K562 (cell line): ENCODE results near the gene DARS2. TPM values are rescaled to one million over a fixed set of nuclear protein-coding genes. Genes with fewer than 3 reads are reported as not detected.

Experiments used
- CHCHD3 ChIP-seq: fragments of 250-450 bp; sonication (Bioruptor Pico); IDR thresholded peaks from 2 replicates; pipeline ENCODE4 v2.1.2; 2022; ENCODE audit warnings: mild to moderate bottlenecking
- ELF2 ChIP-seq: fragments of 250-450 bp; sonication (Bioruptor Pico); IDR thresholded peaks from 2 replicates; pipeline ENCODE4 v1.5.0; 2021; ENCODE audit warnings: mild to moderate bottlenecking
- ERF ChIP-seq: fragments of 450-650 bp; formaldehyde crosslinking; IDR thresholded peaks from 2 replicates; pipeline ENCODE4 v1.4.0; 2020; ENCODE audit warnings: mild to moderate bottlenecking, mixed read lengths
- FOS ChIP-seq: IDR thresholded peaks from 3 replicates; pipeline ENCODE4 v1.6.1; 2011; ENCODE audit not compliant: insufficient read length; ENCODE audit errors: extremely low read depth
- FOSL1 ChIP-seq: fragments of 200-800 bp; sonication (Bioruptor generic); conservative IDR thresholded peaks from 2 replicates; pipeline ENCODE4 v1.6.1; 2016; ENCODE audit warnings: missing genetic modification characterization, missing compliant biosample characterization
- GTF2F1 ChIP-seq: IDR thresholded peaks from 2 replicates; pipeline ENCODE4 v1.6.1; 2011; ENCODE audit warnings: low read depth, low read length, improper control_type of control experiment
- HMGN3 ChIP-seq: IDR thresholded peaks from 2 replicates; pipeline ENCODE4 v1.6.1; 2011; ENCODE audit warnings: borderline replicate concordance, low read depth, mild to moderate bottlenecking, mixed read lengths, low read length; ENCODE audit not compliant: insufficient read length; ENCODE audit errors: extremely low read depth
- MXI1 ChIP-seq: IDR thresholded peaks from 2 replicates; pipeline ENCODE4 v1.6.1; 2011; ENCODE audit warnings: low read depth, mild to moderate bottlenecking, improper control_type of control experiment, low read length
- NRF1 ChIP-seq, 2 experiments: fragments of 450-650 bp; IDR thresholded peaks in 1 of 2; conservative IDR thresholded peaks in 1 of 2; 2 replicates each; pipeline ENCODE4 v1.6.1; 2014; ENCODE audit warnings: mild to moderate bottlenecking in 2 of 2
- POLR2AphosphoS2 ChIP-seq: IDR thresholded peaks from 2 replicates; pipeline ENCODE4 v1.6.1; 2012; ENCODE audit warnings: low read length, improper control_type of control experiment
- PTRF ChIP-seq: fragments of 450-650 bp; IDR thresholded peaks from 2 replicates; pipeline ENCODE4 v1.6.1; 2016; ENCODE audit warnings: mild to moderate bottlenecking, missing genetic modification characterization, missing compliant biosample characterization
- RERE ChIP-seq: sonication (generic); formaldehyde crosslinking; IDR thresholded peaks from 2 replicates; pipeline ENCODE4 v1.8.0; 2023; ENCODE audit warnings: missing genetic modification reagents, mild to moderate bottlenecking, borderline replicate concordance
- TARDBP ChIP-seq: fragments of 450-650 bp; IDR thresholded peaks from 2 replicates; pipeline ENCODE4 v1.6.1; 2016
- THRA ChIP-seq: fragments of 450-650 bp; IDR thresholded peaks from 2 replicates; pipeline ENCODE4 v1.6.1; 2017; ENCODE audit warnings: mild to moderate bottlenecking, moderate library complexity
- TOE1 ChIP-seq, 2 experiments: fragments of 450-650 bp in 1 of 2; sonication (generic) in 1 of 2; formaldehyde crosslinking in 1 of 2; IDR thresholded peaks; 2 replicates each; pipeline versions ENCODE4 v1.7.1 to v1.8.0; 2016 to 2022; ENCODE audit warnings: borderline replicate concordance in 2 of 2, mild to moderate bottlenecking in 2 of 2, antibody characterized with exemption in 1 of 2, inconsistent platforms in 1 of 2, low read depth in 1 of 2, missing genetic modification reagents in 1 of 2, moderate library complexity in 1 of 2
- ZBED1 ChIP-seq: IDR thresholded peaks from 2 replicates; pipeline ENCODE4 v1.6.1; 2014
- ZNF212 ChIP-seq: fragments of 450-650 bp; formaldehyde crosslinking; IDR thresholded peaks from 2 replicates; pipeline ENCODE4 v1.4.0; 2020; ENCODE audit warnings: mild to moderate bottlenecking
- ZNF3 ChIP-seq: fragments of 250-450 bp; sonication (Bioruptor Pico); IDR thresholded peaks from 2 replicates; pipeline ENCODE4 v1.5.0; 2021; ENCODE audit warnings: mild to moderate bottlenecking, moderate library complexity
- ZNF354B ChIP-seq: fragments of 250-450 bp; sonication (Bioruptor Pico); IDR thresholded peaks from 2 replicates; pipeline ENCODE4 v1.4.0; 2020
- ZNF444 ChIP-seq: fragments of 250-450 bp; sonication (Bioruptor Pico); IDR thresholded peaks from 2 replicates; pipeline ENCODE4 v1.4.0; 2020; ENCODE audit warnings: mild to moderate bottlenecking, moderate library complexity
- ZNF512 ChIP-seq: IDR thresholded peaks from 2 replicates; pipeline ENCODE4 v1.6.1; 2016; ENCODE audit warnings: missing genetic modification characterization, missing compliant biosample characterization
- polyA plus RNA-seq, 8 experiments: library from polyadenylated mRNA; depleted of rRNA in 4 of 8; stranded (reverse) in 5 of 8; unstranded in 3 of 8; fragments of >200 nt; fragmentation: Nextera tagmentation in 2 of 8; fragmentation: Illumina TruSeq in 1 of 8; extraction: Ambion mirVana in 2 of 8; extraction: Trizol in 1 of 8; gene quantifications; 2 replicates each; pipeline versions ENCODE4 v1.2.1 to v1.2.3, GENCODE V29; 2011 to 2014; ENCODE audit warnings: inconsistent platforms in 1 of 8, missing spikeins in 1 of 8
- total RNA-seq, 7 experiments: library from RNA; depleted of rRNA in 6 of 7; stranded (reverse); fragments of >200 nt in 6 of 7; fragmentation: Illumina TruSeq in 2 of 7; extraction: Trizol in 2 of 7; gene quantifications; 2 replicates each; pipeline versions ENCODE4 v1.2.1 to v1.2.3, GENCODE V29; 2011 to 2021; ENCODE audit warnings: low replicate concordance in 1 of 7

Gene DARS2
- total and polyA plus RNA-seq, 9 of the 15 experiments (the other 6 are each of a cell fraction or from before 2014, with no cell fraction given), result 36.4 to 96.7 (median 68.6) TPM

GRCh38 chr1:173867753-173868265 is 43.3 kb downstream of the DARS2 start, which contains the start of gene GAS5 (continued):
- TF ChIP-seq RERE (no peak), ZBED1 (peak; percentile 93), TOE1 (IDR thresholded peaks at IDR 0.05; ENCODE audit: borderline replicate concordance) (peak; percentile 94), TOE1 (CRISPR knock-in tag; IDR thresholded peaks at IDR 0.05; ENCODE audit: borderline replicate concordance, low read depth) (peak; percentile 98; the same call in 1 of the 2 replicates), GTF2F1 (peak; percentile 99), ZNF3 (CRISPR knock-in tag) (0 out of 2 replicates have a peak, but pooled peaks have one; percentile 38), ZNF444 (no peak), FOSL1 (peak; percentile 58; the same call in 1 of the 2 replicates), ZNF354B (CRISPR knock-in tag) (no peak), TARDBP (no peak), NRF1 (conservative IDR thresholded peaks at IDR 0.05 in 1 of 2, IDR thresholded peaks at IDR 0.05 in 1 of 2) (peak; percentile 64 to 72), HMGN3 (no peak), ZNF512 (tag) (no peak), ELF2 (CRISPR knock-in tag) (peak; percentile 45; the same call in 1 of the 2 replicates), FOS (no peak), PTRF (0 out of 2 replicates have a peak, but pooled peaks have one; percentile 24), ZNF212 (CRISPR knock-in tag) (no peak; the same call in 1 of the 2 replicates), THRA (no peak), POLR2AphosphoS2 (peak; percentile 96), ERF (CRISPR knock-in tag) (peak; percentile 93), MXI1 (peak; percentile 59), CHCHD3 (CRISPR knock-in tag) (0 out of 2 replicates have a peak, but pooled peaks have one; percentile 55)
